Smooth muscle cell (in vitro differentiated cells): ENCODE measurements around the gene SLC25A2. TPM values are rescaled to one million over a fixed set of nuclear protein-coding genes. Genes with fewer than 3 reads are reported as not detected.

Source experiments
- DNase-seq: peaks from one replicate; lab custom pipeline; 2025; ENCODE audit not compliant: unreplicated experiment; lab: John Stamatoyannopoulos, UW
- H2AFZ ChIP-seq: fragments of 200-600 bp; sonication (generic); 2 replicates; pipeline ENCODE4 v1.6.0; 2016; ENCODE audit warnings: antibody characterized with exemption, low read depth, mild to moderate bottlenecking
- H3F3A ChIP-seq: fragments of 200-600 bp; sonication (generic); 2 replicates; pipeline ENCODE4 v1.6.0; 2017; ENCODE audit warnings: antibody characterized with exemption, low read depth
- H3K27ac ChIP-seq: fragments of 200-600 bp; sonication (generic); 2 replicates; pipeline ENCODE4 v1.5.1; 2016; ENCODE audit warnings: low read depth, mild to moderate bottlenecking
- H3K27me3 ChIP-seq: fragments of 200-600 bp; sonication (generic); 2 replicates; pipeline ENCODE4 v1.6.1; 2016; ENCODE audit warnings: low read depth, mild to moderate bottlenecking
- H3K36me3 ChIP-seq: fragments of 200-600 bp; sonication (generic); 2 replicates; pipeline ENCODE4 v1.5.1; 2016; ENCODE audit warnings: low read depth
- H3K4me1 ChIP-seq: fragments of 200-600 bp; sonication (generic); 2 replicates; pipeline ENCODE4 v1.5.1; 2016; ENCODE audit warnings: low read depth
- H3K4me2 ChIP-seq: fragments of 200-600 bp; sonication (generic); 2 replicates; pipeline ENCODE4 v1.6.0; 2016; ENCODE audit warnings: mild to moderate bottlenecking
- H3K4me3 ChIP-seq: fragments of 200-600 bp; sonication (generic); 2 replicates; pipeline ENCODE4 v1.5.1; 2016; ENCODE audit warnings: mild to moderate bottlenecking
- H3K79me2 ChIP-seq: fragments of 200-600 bp; sonication (generic); 2 replicates; pipeline ENCODE4 v1.6.0; 2016; ENCODE audit warnings: low read depth, mild to moderate bottlenecking
- H3K9ac ChIP-seq: fragments of 200-600 bp; sonication (generic); 2 replicates; pipeline ENCODE4 v1.6.0; 2016; ENCODE audit warnings: low read depth
- H3K9me3 ChIP-seq: fragments of 200-600 bp; sonication (generic); replicated peaks from 2 replicates; pipeline ENCODE4 v1.5.1; 2016; ENCODE audit warnings: low read depth
- H4K20me1 ChIP-seq: fragments of 200-600 bp; sonication (generic); 2 replicates; pipeline ENCODE4 v1.6.0; 2016; ENCODE audit warnings: low read depth
- WGBS: methylation state at CpG from one replicate; pipeline ENCODE4 v1.1.7; 2016; ENCODE audit warnings: low lambda C conversion rate; 5-methylcytosine and 5-hydroxymethylcytosine counted together
- polyA plus RNA-seq: library from polyadenylated mRNA; unstranded; fragments of >200 nt; fragmentation: Nextera tagmentation; extraction: Ambion mirVana; gene quantifications from 2 replicates; pipeline ENCODE4 v1.2.1, GENCODE V29; 2016
- total RNA-seq: library from RNA; depleted of rRNA; stranded (reverse); fragments of >200 nt; gene quantifications from 2 replicates; pipeline ENCODE4 v1.2.3, GENCODE V29; 2014
- TF ChIP-seq, protein P1 (sequence below): fragments of 200-600 bp; sonication (generic); IDR thresholded peaks from 2 replicates; pipeline ENCODE4 v1.5.1; 2017; ENCODE audit warnings: borderline replicate concordance, mild to moderate bottlenecking, antibody characterized with exemption; ENCODE audit not compliant: insufficient read depth, poor library complexity, severe bottlenecking

The SLC25A2 gene
- total and polyA plus RNA-seq, 2 experiments from 2014 or later: 0.15 TPM; not detected in 1

DNA sequence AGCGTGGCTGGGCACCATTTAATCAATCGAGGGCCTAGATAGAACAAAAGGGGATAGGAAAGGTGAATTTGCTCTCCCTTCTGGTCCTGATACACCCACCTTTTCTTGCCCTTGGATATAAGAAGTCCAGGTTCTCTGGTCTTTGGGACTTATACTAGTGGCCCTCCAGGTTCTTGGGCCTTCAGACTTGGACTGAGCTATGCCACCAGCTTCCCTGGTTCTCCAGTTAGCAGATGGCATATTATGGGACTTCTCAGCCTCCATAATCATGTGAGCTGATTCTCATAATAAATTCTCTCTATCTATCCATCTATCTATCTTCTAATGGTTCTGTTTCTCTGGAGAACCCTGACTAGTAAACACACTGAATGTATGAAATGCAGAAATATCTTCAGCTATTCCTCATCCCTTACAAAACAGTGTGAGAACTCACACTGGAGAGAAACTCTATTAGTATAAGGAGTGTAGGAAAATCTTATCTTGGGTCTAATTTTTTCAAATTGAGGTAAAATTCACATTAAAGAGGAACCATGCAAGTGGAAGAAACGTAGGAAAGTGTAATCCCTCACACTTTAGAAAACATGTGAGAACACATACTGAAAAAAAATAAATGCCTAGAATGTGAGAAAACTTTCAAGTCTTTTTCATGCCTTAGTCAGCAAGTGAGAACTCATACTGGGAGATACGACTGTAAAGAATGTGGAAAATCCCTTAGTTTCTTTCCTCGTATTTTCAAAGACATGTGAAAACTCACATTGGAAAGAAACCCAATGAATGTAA, 43.2 kb downstream of the SLC25A2 start:
- peaks cover 88% of the 10 kb centered on the region for H3K9me3 ChIP-seq
- H3F3A ChIP-seq: no peaks in the 10 kb centered on the region
- no peak overlapping the region for H2AFZ ChIP-seq
- no peaks in the 10 kb centered on the region for H3K4me1 ChIP-seq
- no peak for DNase-seq
- H3K36me3 ChIP-seq: peaks cover 12% of the 10 kb centered on the region
- no peak overlapping the region for H3K27ac ChIP-seq
- no peak overlapping the region for H3K4me3 ChIP-seq
- no peaks in the 10 kb centered on the region for H3K79me2 ChIP-seq
- H3K27me3 ChIP-seq: no peaks in the 10 kb centered on the region
- H3K9ac ChIP-seq: no peak overlapping the region
- WGBS: 71% methylated on average over 5 of the region's 5 CpGs
- TF ChIP-seq, protein P1, sequence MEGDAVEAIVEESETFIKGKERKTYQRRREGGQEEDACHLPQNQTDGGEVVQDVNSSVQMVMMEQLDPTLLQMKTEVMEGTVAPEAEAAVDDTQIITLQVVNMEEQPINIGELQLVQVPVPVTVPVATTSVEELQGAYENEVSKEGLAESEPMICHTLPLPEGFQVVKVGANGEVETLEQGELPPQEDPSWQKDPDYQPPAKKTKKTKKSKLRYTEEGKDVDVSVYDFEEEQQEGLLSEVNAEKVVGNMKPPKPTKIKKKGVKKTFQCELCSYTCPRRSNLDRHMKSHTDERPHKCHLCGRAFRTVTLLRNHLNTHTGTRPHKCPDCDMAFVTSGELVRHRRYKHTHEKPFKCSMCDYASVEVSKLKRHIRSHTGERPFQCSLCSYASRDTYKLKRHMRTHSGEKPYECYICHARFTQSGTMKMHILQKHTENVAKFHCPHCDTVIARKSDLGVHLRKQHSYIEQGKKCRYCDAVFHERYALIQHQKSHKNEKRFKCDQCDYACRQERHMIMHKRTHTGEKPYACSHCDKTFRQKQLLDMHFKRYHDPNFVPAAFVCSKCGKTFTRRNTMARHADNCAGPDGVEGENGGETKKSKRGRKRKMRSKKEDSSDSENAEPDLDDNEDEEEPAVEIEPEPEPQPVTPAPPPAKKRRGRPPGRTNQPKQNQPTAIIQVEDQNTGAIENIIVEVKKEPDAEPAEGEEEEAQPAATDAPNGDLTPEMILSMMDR: no peak
- no peaks in the 10 kb centered on the region for H4K20me1 ChIP-seq
- no peak overlapping the region for H3K4me2 ChIP-seq

DNA sequence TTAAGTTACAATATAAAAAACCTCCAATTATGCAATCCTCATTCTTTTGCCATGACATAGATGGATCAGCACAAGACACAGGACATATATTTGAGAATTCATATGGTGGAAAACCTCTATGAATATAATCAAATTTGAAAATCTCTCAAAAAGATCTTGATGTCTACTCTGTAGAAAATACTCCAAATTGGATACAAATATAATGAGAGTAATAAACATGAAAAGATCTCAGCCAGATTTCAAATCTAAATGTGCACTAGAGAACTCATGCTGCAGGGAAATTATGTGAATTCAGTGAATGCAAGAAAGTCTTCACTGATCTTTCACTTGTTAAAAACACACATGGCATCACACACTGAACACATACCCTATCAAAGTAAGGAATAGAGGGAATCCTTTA, 44.9 kb downstream of the SLC25A2 start:
- H3K36me3 ChIP-seq: peaks cover 19% of the 10 kb centered on the region
- TF ChIP-seq, protein P1: no peak
- no peaks in the 10 kb centered on the region for H3K79me2 ChIP-seq
- peaks cover 80% of the 10 kb centered on the region for H3K9me3 ChIP-seq
- H4K20me1 ChIP-seq: no peaks in the 10 kb centered on the region
- no peaks in the 10 kb centered on the region for H3K27me3 ChIP-seq
- no peak overlapping the region for H3K9ac ChIP-seq
- H2AFZ ChIP-seq: no peak overlapping the region
- no peak for DNase-seq
- H3K27ac ChIP-seq: no peak overlapping the region
- H3F3A ChIP-seq: no peaks in the 10 kb centered on the region
- H3K4me2 ChIP-seq: no peak overlapping the region
- H3K4me3 ChIP-seq: no peak overlapping the region
- H3K4me1 ChIP-seq: no peaks in the 10 kb centered on the region

- TF ChIP-seq, protein P1: no peak
- H3K9me3 ChIP-seq: peaks cover 78% of the 10 kb centered on the region
- no peaks in the 10 kb centered on the region for H3K27me3 ChIP-seq
- no peak for DNase-seq
- H3K36me3 ChIP-seq: peaks cover 19% of the 10 kb centered on the region
- no peaks in the 10 kb centered on the region for H3K4me1 ChIP-seq
- H2AFZ ChIP-seq: no peak overlapping the region
- no peaks in the 10 kb centered on the region for H3F3A ChIP-seq
- H3K9ac ChIP-seq: no peak overlapping the region
- H3K4me2 ChIP-seq: no peak overlapping the region
- no peak overlapping the region for H3K27ac ChIP-seq
- H3K4me3 ChIP-seq: no peak overlapping the region
- no peaks in the 10 kb centered on the region for H4K20me1 ChIP-seq
- H3K79me2 ChIP-seq: no peaks in the 10 kb centered on the region
Measured at GRCh38 chr5:141258464-141258863, 45.4 kb downstream of the SLC25A2 start.

Other genes with a start within 250 kb of the SLC25A2 start
Only the 30 nearest of the 38 such genes appear.
- gene PCDHB7, start 131.4 kb downstream of the SLC25A2 start, total RNA-seq: 0.76 and 1.4 TPM in 2 replicates
- 0.06 TPM in 1 of 2 replicates, not detected in the other for gene PCDHB7, start 131.4 kb downstream of the SLC25A2 start, polyA plus RNA-seq
- 0.90 and 3.5 TPM in 2 replicates for gene PCDHB8, start 126.3 kb downstream of the SLC25A2 start, total RNA-seq
- gene PCDHB8, start 126.3 kb downstream of the SLC25A2 start, polyA plus RNA-seq: 0.25 and 1.1 TPM in 2 replicates
- 6.4 and 7.0 TPM in 2 replicates for gene PCDHB16, start 121.7 kb downstream of the SLC25A2 start, total RNA-seq
- 5.2 and 6.5 TPM in 2 replicates for gene PCDHB16, start 121.7 kb downstream of the SLC25A2 start, polyA plus RNA-seq
- gene PCDHB9, start 116.9 kb downstream of the SLC25A2 start, total RNA-seq: 4.1 and 6.5 TPM in 2 replicates
- 2.2 and 2.4 TPM in 2 replicates for gene PCDHB9, start 116.9 kb downstream of the SLC25A2 start, polyA plus RNA-seq
- gene PCDHB10, start 111.7 kb downstream of the SLC25A2 start, total RNA-seq: 6.4 and 7.4 TPM in 2 replicates
- gene PCDHB10, start 111.7 kb downstream of the SLC25A2 start, polyA plus RNA-seq: 3.3 and 3.4 TPM in 2 replicates
- gene PCDHB11, start 104.4 kb downstream of the SLC25A2 start, total RNA-seq: 1.8 and 2.1 TPM in 2 replicates
- 0.61 and 1.7 TPM in 2 replicates for gene PCDHB11, start 104.4 kb downstream of the SLC25A2 start, polyA plus RNA-seq
- gene PCDHB12, start 95.3 kb downstream of the SLC25A2 start, total RNA-seq: 2.9 and 3.6 TPM in 2 replicates
- 0.57 and 1.0 TPM in 2 replicates for gene PCDHB12, start 95.3 kb downstream of the SLC25A2 start, polyA plus RNA-seq
- 4.4 and 8.3 TPM in 2 replicates for gene PCDHB13, start 90.1 kb downstream of the SLC25A2 start, total RNA-seq
- gene PCDHB13, start 90.1 kb downstream of the SLC25A2 start, polyA plus RNA-seq: 1.8 and 2.6 TPM in 2 replicates
- 7.8 and 9.1 TPM in 2 replicates for gene PCDHB14, start 80.7 kb downstream of the SLC25A2 start, total RNA-seq
- 2.6 and 4.6 TPM in 2 replicates for gene PCDHB14, start 80.7 kb downstream of the SLC25A2 start, polyA plus RNA-seq
- 3.9 and 4.2 TPM in 2 replicates for gene PCDHB15, start 58.7 kb downstream of the SLC25A2 start, total RNA-seq
- 1.8 and 2.1 TPM in 2 replicates for gene PCDHB15, start 58.7 kb downstream of the SLC25A2 start, polyA plus RNA-seq
- 83.0 and 94.5 TPM in 2 replicates for gene TAF7, start 16.7 kb upstream of the SLC25A2 start, total RNA-seq
- gene TAF7, start 16.7 kb upstream of the SLC25A2 start, polyA plus RNA-seq: 85.9 and 105 TPM in 2 replicates
- gene PCDHGA1, start 26.5 kb upstream of the SLC25A2 start, total RNA-seq: 0.58 and 0.63 TPM in 2 replicates
- 0.05 TPM in 1 of 2 replicates, not detected in the other for gene PCDHGA1, start 26.5 kb upstream of the SLC25A2 start, polyA plus RNA-seq
- 0.04 TPM in 1 of 2 replicates, not detected in the other for gene PCDHGA2, start 34.7 kb upstream of the SLC25A2 start, total RNA-seq
- not detected in 2 replicates for gene PCDHGA2, start 34.7 kb upstream of the SLC25A2 start, polyA plus RNA-seq
- not detected in 2 replicates for gene PCDHGA3, start 39.8 kb upstream of the SLC25A2 start, total RNA-seq
- gene PCDHGA3, start 39.8 kb upstream of the SLC25A2 start, polyA plus RNA-seq: not detected in 2 replicates
- gene PCDHGB1, start 46.0 kb upstream of the SLC25A2 start, total RNA-seq: 0.27 and 0.81 TPM in 2 replicates
- 0.40 TPM in 1 of 2 replicates, not detected in the other for gene PCDHGB1, start 46.0 kb upstream of the SLC25A2 start, polyA plus RNA-seq
- gene PCDHGA4, start 51.0 kb upstream of the SLC25A2 start, total RNA-seq: 0.58 and 1.1 TPM in 2 replicates
- gene PCDHGA4, start 51.0 kb upstream of the SLC25A2 start, polyA plus RNA-seq: not detected in 2 replicates
- 0.18 and 1.1 TPM in 2 replicates for gene PCDHGB2, start 55.9 kb upstream of the SLC25A2 start, total RNA-seq
- gene PCDHGB2, start 55.9 kb upstream of the SLC25A2 start, polyA plus RNA-seq: not detected in 2 replicates
- 0.09 and 0.22 TPM in 2 replicates for gene PCDHGA5, start 60.1 kb upstream of the SLC25A2 start, total RNA-seq
- 0.13 TPM in 1 of 2 replicates, not detected in the other for gene PCDHGA5, start 60.1 kb upstream of the SLC25A2 start, polyA plus RNA-seq
- gene PCDHGB3, start 66.2 kb upstream of the SLC25A2 start, total RNA-seq: 0.40 TPM in 1 of 2 replicates, not detected in the other
- gene PCDHGB3, start 66.2 kb upstream of the SLC25A2 start, polyA plus RNA-seq: not detected in 2 replicates
- gene PCDHGA6, start 69.8 kb upstream of the SLC25A2 start, total RNA-seq: 0.09 and 0.27 TPM in 2 replicates
- gene PCDHGA6, start 69.8 kb upstream of the SLC25A2 start, polyA plus RNA-seq: not detected in 2 replicates
- gene PCDHGA7, start 78.7 kb upstream of the SLC25A2 start, total RNA-seq: 0.09 and 0.27 TPM in 2 replicates
- not detected in 2 replicates for gene PCDHGA7, start 78.7 kb upstream of the SLC25A2 start, polyA plus RNA-seq
- 37.1 and 43.1 TPM in 2 replicates for gene PCDHGB4, start 83.6 kb upstream of the SLC25A2 start, total RNA-seq
- 20.0 and 27.5 TPM in 2 replicates for gene PCDHGB4, start 83.6 kb upstream of the SLC25A2 start, polyA plus RNA-seq
- gene PCDHGA8, start 88.6 kb upstream of the SLC25A2 start, total RNA-seq: 3.2 and 3.3 TPM in 2 replicates
- 0.25 and 0.89 TPM in 2 replicates for gene PCDHGA8, start 88.6 kb upstream of the SLC25A2 start, polyA plus RNA-seq
- 3.2 and 3.3 TPM in 2 replicates for gene PCDHGB5, start 93.9 kb upstream of the SLC25A2 start, total RNA-seq
- gene PCDHGB5, start 93.9 kb upstream of the SLC25A2 start, polyA plus RNA-seq: 0.90 and 4.2 TPM in 2 replicates
- gene PCDHGA9, start 98.7 kb upstream of the SLC25A2 start, total RNA-seq: 2.9 and 4.0 TPM in 2 replicates
- gene PCDHGA9, start 98.7 kb upstream of the SLC25A2 start, polyA plus RNA-seq: 0.08 and 0.23 TPM in 2 replicates
- gene PCDHGB6, start 104.0 kb upstream of the SLC25A2 start, total RNA-seq: 12.4 and 17.1 TPM in 2 replicates
- 9.7 and 12.3 TPM in 2 replicates for gene PCDHGB6, start 104.0 kb upstream of the SLC25A2 start, polyA plus RNA-seq
- gene PCDHGA10, start 108.9 kb upstream of the SLC25A2 start, total RNA-seq: 24.6 and 24.7 TPM in 2 replicates
- 10.9 and 11.1 TPM in 2 replicates for gene PCDHGA10, start 108.9 kb upstream of the SLC25A2 start, polyA plus RNA-seq
- 25.3 and 37.5 TPM in 2 replicates for gene PCDHGB7, start 113.6 kb upstream of the SLC25A2 start, total RNA-seq
- 21.3 and 24.6 TPM in 2 replicates for gene PCDHGB7, start 113.6 kb upstream of the SLC25A2 start, polyA plus RNA-seq
- gene PCDHGA11, start 117.0 kb upstream of the SLC25A2 start, total RNA-seq: 8.7 and 13.2 TPM in 2 replicates
- gene PCDHGA11, start 117.0 kb upstream of the SLC25A2 start, polyA plus RNA-seq: 7.9 and 8.0 TPM in 2 replicates
- 1.7 and 4.5 TPM in 2 replicates for gene PCDHGA12, start 126.5 kb upstream of the SLC25A2 start, total RNA-seq
- gene PCDHGA12, start 126.5 kb upstream of the SLC25A2 start, polyA plus RNA-seq: 0.42 and 0.86 TPM in 2 replicates